HCT116 (cell line): ENCODE data around the gene CTNNA2. TPM values are rescaled to one million over a fixed set of nuclear protein-coding genes. Genes with fewer than 3 reads are reported as not detected.

ENCODE experiments used
- ATAC-seq: fragments of 200-7000 bp; cut with Tn5 transposase; 2 replicates; pipeline ENCODE4 v1.9.1; 2020; ENCODE audit warnings: mild to moderate bottlenecking, moderate library complexity
- BruUV-seq: library from RNA; stranded (reverse); fragments of 400-500 nt; replicated peaks from 2 replicates; lab custom pipeline; 2021; lab: Mats Ljungman, UMichigan
- CTCF ChIA-PET: fragments of 300-600 bp; sonication (Branson Sonifier 250); formaldehyde crosslinking; loops from one replicate; lab custom pipeline; 2021; ENCODE audit warnings: antibody characterized with exemption; lab: Charles Lee
- POLR2A ChIA-PET: fragments of 300-600, 350-600 bp; sonication (Branson Sonifier 250); formaldehyde crosslinking; loops from one replicate; lab custom pipeline; 2021; ENCODE audit warnings: antibody characterized with exemption; lab: Charles Lee
- RAD21 ChIA-PET, 2 experiments: fragments of 300-600 bp; sonication (Branson Sonifier 250); formaldehyde crosslinking; loops; one replicate each; lab custom pipeline; 2023; ENCODE audit warnings: low total read pairs in 2 of 2; ENCODE audit not compliant: uncharacterized antibody in 2 of 2, unreplicated experiment in 2 of 2, low non-redundant PET in 1 of 2; lab: Charles Lee
- DNase-seq: peaks from one replicate; pipeline ENCODE4 v3.0.0-alpha.2; 2010; ENCODE audit warnings: low read depth, low spot score
- H2AFZ ChIP-seq: fragments of 200-600 bp; shearing (Covaris generic), sonication (generic); 2 replicates; pipeline ENCODE4 v1.6.1; 2017; ENCODE audit warnings: low read depth, mixed run types, mixed read lengths, antibody characterized with exemption, low read length; ENCODE audit not compliant: poor library complexity, severe bottlenecking
- H3K27ac ChIP-seq: 2 replicates; pipeline ENCODE4 v1.5.1; 2012; ENCODE audit warnings: low read depth, low read length
- H3K27me3 ChIP-seq: fragments of 200-600 bp; sonication (generic); 2 replicates; pipeline ENCODE4 v1.6.1; 2016; ENCODE audit warnings: mixed run types, low read length, mixed read lengths; ENCODE audit not compliant: insufficient read depth
- H3K36me3 ChIP-seq, 2 experiments: fragments of 200-500 bp in 1 of 2; fragments of 200-600 bp in 1 of 2; sonication (Bioruptor generic) in 1 of 2; sonication (generic) in 1 of 2; 2 replicates each; pipeline versions ENCODE4 v1.5.1 to v1.6.1; 2014 to 2016; ENCODE audit warnings: low read length in 2 of 2, inconsistent platforms in 1 of 2, mixed read lengths in 1 of 2, mixed run types in 1 of 2; ENCODE audit not compliant: insufficient read depth in 2 of 2, control insufficient read depth in 1 of 2
- H3K4me1 ChIP-seq, 2 experiments: fragments of 200-600 bp in 1 of 2; sonication (generic) in 1 of 2; 2 replicates each; pipeline versions ENCODE4 v1.5.1 to v1.6.1; 2012 to 2017; ENCODE audit warnings: low read length in 2 of 2, inconsistent platforms in 1 of 2, mild to moderate bottlenecking in 1 of 2, mixed read lengths in 1 of 2, mixed run types in 1 of 2, moderate library complexity in 1 of 2; ENCODE audit not compliant: insufficient read depth in 2 of 2, control insufficient read depth in 1 of 2
- H3K4me2 ChIP-seq: fragments of 200-600 bp; sonication (generic); 2 replicates; pipeline ENCODE4 v1.6.1; 2017; ENCODE audit warnings: mixed run types, low read length, mixed read lengths
- H3K4me3 ChIP-seq, 2 experiments: fragments of 200-600 bp in 1 of 2; sonication (generic) in 1 of 2; replicated peaks in 1 of 2; 2 replicates each; pipeline ENCODE4 v1.5.1; 2011 to 2016; ENCODE audit warnings: low read length in 2 of 2, control low read depth in 1 of 2, low read depth in 1 of 2, mild to moderate bottlenecking in 1 of 2, mixed read lengths in 1 of 2, mixed run types in 1 of 2
- H3K79me2 ChIP-seq: fragments of 200-600 bp; sonication (generic); 2 replicates; pipeline ENCODE4 v1.6.1; 2017; ENCODE audit warnings: mild to moderate bottlenecking, mixed run types, low read length, moderate library complexity, mixed read lengths; ENCODE audit not compliant: insufficient read depth
- H3K9ac ChIP-seq: fragments of 200-600 bp; sonication (generic); 2 replicates; pipeline ENCODE4 v1.6.1; 2016; ENCODE audit warnings: low read length, mixed read lengths
- H3K9me2 ChIP-seq: fragments of 200-600 bp; sonication (generic), shearing (Covaris generic); 2 replicates; pipeline ENCODE4 v1.6.1; 2017; ENCODE audit warnings: mixed run types, mild to moderate bottlenecking, moderate library complexity; ENCODE audit not compliant: insufficient read depth
- H3K9me3 ChIP-seq, 2 experiments: fragments of 200-500 bp in 1 of 2; fragments of 200-600 bp in 1 of 2; sonication (Bioruptor generic) in 1 of 2; sonication (generic) in 1 of 2; 2 replicates each; pipeline ENCODE4 v1.6.1; 2014 to 2017; ENCODE audit warnings: low read length in 2 of 2, mixed read lengths in 2 of 2, inconsistent platforms in 1 of 2, low read depth in 1 of 2, mild to moderate bottlenecking in 1 of 2, mixed run types in 1 of 2, moderate library complexity in 1 of 2; ENCODE audit not compliant: control insufficient read depth in 1 of 2, insufficient read depth in 1 of 2
- H4K20me1 ChIP-seq: fragments of 200-600 bp; sonication (generic), shearing (Covaris generic); 2 replicates; pipeline ENCODE4 v1.6.1; 2017; ENCODE audit warnings: mixed run types, mild to moderate bottlenecking, moderate library complexity; ENCODE audit not compliant: insufficient read depth
- ATF3 ChIP-seq: IDR thresholded peaks from 2 replicates; pipeline ENCODE4 v1.6.1; 2012
- CBX3 ChIP-seq: IDR thresholded peaks from 2 replicates; pipeline ENCODE4 v1.6.1; 2012; ENCODE audit warnings: low read depth
- EGR1 ChIP-seq: IDR thresholded peaks from 2 replicates; pipeline ENCODE4 v1.6.1; 2012; ENCODE audit warnings: low read depth
- ELF1 ChIP-seq: IDR thresholded peaks from 2 replicates; pipeline ENCODE4 v1.6.1; 2012; ENCODE audit warnings: low read depth, borderline replicate concordance
- EZH2phosphoT487 ChIP-seq: fragments of 200-600 bp; IDR thresholded peaks from 2 replicates; pipeline ENCODE4 v1.6.1; 2018; ENCODE audit warnings: antibody characterized with exemption, borderline replicate concordance
- FOSL1 ChIP-seq: IDR thresholded peaks from 2 replicates; pipeline ENCODE4 v1.6.1; 2012; ENCODE audit warnings: low read depth
- POLR2AphosphoS5 ChIP-seq: IDR thresholded peaks from 2 replicates; pipeline ENCODE4 v1.6.1; 2011; ENCODE audit warnings: mild to moderate bottlenecking, low read depth, low read length, moderate library complexity
- SP1 ChIP-seq: IDR thresholded peaks from 2 replicates; pipeline ENCODE4 v1.6.1; 2012; ENCODE audit warnings: low read depth
- TCF7L2 ChIP-seq: IDR thresholded peaks from 2 replicates; pipeline ENCODE4 v1.7.0; 2011; ENCODE audit warnings: borderline replicate concordance, inconsistent platforms; ENCODE audit not compliant: insufficient read depth, insufficient read length; ENCODE audit errors: extremely low read depth
- ZFX ChIP-seq: fragments of 450-650 bp; IDR thresholded peaks from 2 replicates; pipeline ENCODE4 v1.6.1; 2017
- ZNF274 ChIP-seq: fragments of 200-500 bp; sonication (Bioruptor generic); IDR thresholded peaks from 2 replicates; pipeline ENCODE4 v1.6.1; 2014; ENCODE audit warnings: mild to moderate bottlenecking, low read depth, low read length, inconsistent platforms
- intact Hi-C: fragments of 100-400 bp; cut with micrococcal nuclease; formaldehyde crosslinking; loops from 2 replicates; pipeline ENCODE4 v1.10.0; 2022
- total RNA-seq: library from RNA; stranded (reverse); gene quantifications from one replicate; pipeline ENCODE4 v1.2.1, GENCODE V29; 2021; ENCODE audit not compliant: unreplicated experiment
- TF ChIP-seq, protein P1 (sequence below): IDR thresholded peaks from 2 replicates; pipeline ENCODE4 v1.6.1; 2012; ENCODE audit warnings: low read depth
- TF ChIP-seq, protein P2 (sequence below): IDR thresholded peaks from 2 replicates; pipeline ENCODE4 v1.6.1; 2012

The CTNNA2 gene
- total RNA-seq, 1 experiment from 2014 or later = not detected

DNA sequence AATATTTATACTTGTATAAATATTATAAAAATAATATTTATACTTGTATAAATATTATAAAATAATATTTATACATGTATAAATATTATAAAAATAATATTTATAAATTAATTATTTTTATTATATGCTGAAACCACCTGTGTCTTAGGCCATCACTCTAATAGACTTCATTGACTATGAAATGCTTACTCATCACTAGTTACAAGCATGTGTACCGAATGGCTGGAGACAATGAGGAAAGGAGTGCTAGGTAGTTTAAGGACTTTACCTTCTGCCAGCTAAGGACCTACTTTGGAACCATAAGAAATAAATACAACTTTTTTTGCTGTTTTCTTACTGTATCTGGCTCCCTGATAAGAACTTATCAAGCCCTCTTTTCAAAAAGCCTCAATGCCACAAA lies 562.9 kb downstream of the CTNNA2 start:
- ATAC-seq = no peak
- intact Hi-C loops = no loop called here

More for the DNA sequence above, 562.9 kb downstream of the CTNNA2 start:
- Histone ChIP-seq H3K27ac (no peak overlapping the region), H3K9me2 (no peaks in the 10 kb centered on the region), H2AFZ (no peak overlapping the region), H4K20me1 (no peaks in the 10 kb centered on the region), H3K9me3 (peaks cover 0 to 10% of the 10 kb centered on the region in 2 experiments; a peak in 2 of 4 replicates), H3K4me3 (no peak overlapping the region), H3K36me3 (no peaks in the 10 kb centered on the region), H3K4me1 (no peaks in the 10 kb centered on the region), H3K79me2 (no peaks in the 10 kb centered on the region), H3K27me3 (no peaks in the 10 kb centered on the region), H3K9ac (no peak overlapping the region), H3K4me2 (no peak overlapping the region)
- ChIA-PET CTCF (no interaction called here), POLR2A (no interaction called here), RAD21 (no interaction called here)
- DNase-seq = no peak
- no TSS peak for BruUV-seq
- TF ChIP-seq ATF3 = no peak
- no peak for TF ChIP-seq SP1
- TF ChIP-seq, protein P1, sequence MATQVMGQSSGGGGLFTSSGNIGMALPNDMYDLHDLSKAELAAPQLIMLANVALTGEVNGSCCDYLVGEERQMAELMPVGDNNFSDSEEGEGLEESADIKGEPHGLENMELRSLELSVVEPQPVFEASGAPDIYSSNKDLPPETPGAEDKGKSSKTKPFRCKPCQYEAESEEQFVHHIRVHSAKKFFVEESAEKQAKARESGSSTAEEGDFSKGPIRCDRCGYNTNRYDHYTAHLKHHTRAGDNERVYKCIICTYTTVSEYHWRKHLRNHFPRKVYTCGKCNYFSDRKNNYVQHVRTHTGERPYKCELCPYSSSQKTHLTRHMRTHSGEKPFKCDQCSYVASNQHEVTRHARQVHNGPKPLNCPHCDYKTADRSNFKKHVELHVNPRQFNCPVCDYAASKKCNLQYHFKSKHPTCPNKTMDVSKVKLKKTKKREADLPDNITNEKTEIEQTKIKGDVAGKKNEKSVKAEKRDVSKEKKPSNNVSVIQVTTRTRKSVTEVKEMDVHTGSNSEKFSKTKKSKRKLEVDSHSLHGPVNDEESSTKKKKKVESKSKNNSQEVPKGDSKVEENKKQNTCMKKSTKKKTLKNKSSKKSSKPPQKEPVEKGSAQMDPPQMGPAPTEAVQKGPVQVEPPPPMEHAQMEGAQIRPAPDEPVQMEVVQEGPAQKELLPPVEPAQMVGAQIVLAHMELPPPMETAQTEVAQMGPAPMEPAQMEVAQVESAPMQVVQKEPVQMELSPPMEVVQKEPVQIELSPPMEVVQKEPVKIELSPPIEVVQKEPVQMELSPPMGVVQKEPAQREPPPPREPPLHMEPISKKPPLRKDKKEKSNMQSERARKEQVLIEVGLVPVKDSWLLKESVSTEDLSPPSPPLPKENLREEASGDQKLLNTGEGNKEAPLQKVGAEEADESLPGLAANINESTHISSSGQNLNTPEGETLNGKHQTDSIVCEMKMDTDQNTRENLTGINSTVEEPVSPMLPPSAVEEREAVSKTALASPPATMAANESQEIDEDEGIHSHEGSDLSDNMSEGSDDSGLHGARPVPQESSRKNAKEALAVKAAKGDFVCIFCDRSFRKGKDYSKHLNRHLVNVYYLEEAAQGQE = no peak
- TF ChIP-seq, protein P2, sequence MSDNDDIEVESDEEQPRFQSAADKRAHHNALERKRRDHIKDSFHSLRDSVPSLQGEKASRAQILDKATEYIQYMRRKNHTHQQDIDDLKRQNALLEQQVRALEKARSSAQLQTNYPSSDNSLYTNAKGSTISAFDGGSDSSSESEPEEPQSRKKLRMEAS = no peak
- TF ChIP-seq CBX3 = no peak
- no peak for TF ChIP-seq TCF7L2
- no peak for TF ChIP-seq EZH2phosphoT487
- no peak for TF ChIP-seq EGR1
- no peak for TF ChIP-seq FOSL1
- TF ChIP-seq ZFX = no peak
- no peak for TF ChIP-seq POLR2AphosphoS5
- TF ChIP-seq ZNF274 = no peak
- no peak for TF ChIP-seq ELF1
